DND-41 (cell line): ENCODE data around the gene KCNK3.

Experiments used
- ATAC-seq: fragments of 200-7000 bp; cut with Tn5 transposase; 3 replicates; pipeline ENCODE4 v1.9.1; 2021; ENCODE audit warnings: low read depth; ENCODE audit not compliant: insufficient read depth
- DNase-seq: peaks from one replicate; pipeline ENCODE4 v3.0.0-alpha.2; 2020
- H2AFZ ChIP-seq: 2 replicates; pipeline ENCODE4 v1.6.0; 2012; ENCODE audit warnings: low read depth, low read length
- H3K27ac ChIP-seq: 2 replicates; pipeline ENCODE4 v1.5.1; 2012; ENCODE audit warnings: low read length, inconsistent platforms
- H3K27me3 ChIP-seq: fragments of 200-600 bp; sonication (generic); 2 replicates; pipeline ENCODE4 v1.6.0; 2012; ENCODE audit warnings: low read length, mild to moderate bottlenecking, inconsistent platforms; ENCODE audit not compliant: insufficient read depth, poor library complexity
- H3K36me3 ChIP-seq: 2 replicates; pipeline ENCODE4 v1.5.1; 2012; ENCODE audit warnings: low read length, inconsistent platforms; ENCODE audit not compliant: insufficient read depth
- H3K4me1 ChIP-seq: 2 replicates; pipeline ENCODE4 v1.5.1; 2012; ENCODE audit warnings: mild to moderate bottlenecking, low read length; ENCODE audit not compliant: insufficient read depth
- H3K4me2 ChIP-seq: 2 replicates; pipeline ENCODE4 v1.6.0; 2012; ENCODE audit warnings: mild to moderate bottlenecking, moderate library complexity, low read length, inconsistent platforms; ENCODE audit not compliant: insufficient read depth
- H3K4me3 ChIP-seq, 2 experiments: fragments of 200-600 bp in 1 of 2; shearing (Covaris generic) in 1 of 2; 2 replicates each; pipeline ENCODE4 v1.5.1; 2012 to 2016; ENCODE audit warnings: inconsistent platforms in 2 of 2, low read length in 2 of 2, mild to moderate bottlenecking in 2 of 2, low read depth in 1 of 2, moderate library complexity in 1 of 2
- H3K79me2 ChIP-seq: 2 replicates; pipeline ENCODE4 v1.6.0; 2012; ENCODE audit warnings: low read length, inconsistent platforms; ENCODE audit not compliant: insufficient read depth
- H3K9ac ChIP-seq: 2 replicates; pipeline ENCODE4 v1.6.0; 2012; ENCODE audit warnings: low read depth, mild to moderate bottlenecking, inconsistent platforms, low read length, moderate library complexity
- H3K9me3 ChIP-seq: 2 replicates; pipeline ENCODE4 v1.5.1; 2012; ENCODE audit warnings: low read length, moderate library complexity, mild to moderate bottlenecking, inconsistent platforms; ENCODE audit not compliant: insufficient read depth, severe bottlenecking
- H4K20me1 ChIP-seq: 2 replicates; pipeline ENCODE4 v1.6.0; 2012; ENCODE audit warnings: low read length; ENCODE audit not compliant: insufficient read depth
- CTCF ChIP-seq: IDR thresholded peaks from 2 replicates; pipeline ENCODE4 v1.5.1; 2012; ENCODE audit warnings: borderline replicate concordance, low read length, moderate library complexity, mild to moderate bottlenecking; ENCODE audit not compliant: poor library complexity, severe bottlenecking; ENCODE audit errors: extremely low read depth
- EZH2 ChIP-seq: IDR thresholded peaks from 3 replicates; pipeline ENCODE4 v1.6.1; 2012; ENCODE audit warnings: borderline replicate concordance, low read depth, mild to moderate bottlenecking, moderate library complexity, low read length, inconsistent platforms; ENCODE audit not compliant: severe bottlenecking

KCNK3 gene

GRCh38 chr2:26649322-26649721, 43.2 kb upstream of the KCNK3 start:
- peaks cover 17% of the 10 kb centered on the region for H3K27me3 ChIP-seq
- no peak overlapping the region for H2AFZ ChIP-seq
- no peaks in the 10 kb centered on the region for H3K79me2 ChIP-seq
- no peak for TF ChIP-seq EZH2
- TF ChIP-seq CTCF = no peak
- no peak overlapping the region for H3K4me2 ChIP-seq
- H4K20me1 ChIP-seq = no peaks in the 10 kb centered on the region; the same call in 1 of the 2 replicates
- no peak for ATAC-seq
- H3K36me3 ChIP-seq = no peaks in the 10 kb centered on the region
- DNase-seq = no peak
- no peak overlapping the region for H3K27ac ChIP-seq
- H3K9me3 ChIP-seq = no peaks in the 10 kb centered on the region
- no peak overlapping the region for H3K4me3 ChIP-seq
- no peak overlapping the region for H3K9ac ChIP-seq
- H3K4me1 ChIP-seq = no peaks in the 10 kb centered on the region

GRCh38 chr2:26649992-26650712, 42.4 kb upstream of the KCNK3 start:
- ATAC-seq = no peak
- Histone ChIP-seq H3K9me3 (no peaks in the 10 kb centered on the region), H3K27me3 (peaks cover 13% of the 10 kb centered on the region), H4K20me1 (no peaks in the 10 kb centered on the region), H3K27ac (no peak overlapping the region), H3K79me2 (no peaks in the 10 kb centered on the region), H3K4me1 (no peaks in the 10 kb centered on the region), H2AFZ (no peak overlapping the region), H3K9ac (no peak overlapping the region), H3K4me2 (no peak overlapping the region), H3K36me3 (no peaks in the 10 kb centered on the region), H3K4me3 (no peak overlapping the region)
- TF ChIP-seq CTCF (no peak), EZH2 (no peak)
- DNase-seq = no peak

GRCh38 chr2:26650713-26651469, 41.6 kb upstream of the KCNK3 start:
- Histone ChIP-seq H3K9ac (no peak overlapping the region), H3K4me3 (no peak overlapping the region), H3K4me1 (no peaks in the 10 kb centered on the region), H3K27me3 (peaks cover 11% of the 10 kb centered on the region), H3K27ac (no peak overlapping the region), H3K9me3 (no peaks in the 10 kb centered on the region), H3K36me3 (no peaks in the 10 kb centered on the region), H2AFZ (no peak overlapping the region), H3K4me2 (no peak overlapping the region), H3K79me2 (no peaks in the 10 kb centered on the region), H4K20me1 (no peaks in the 10 kb centered on the region)
- ATAC-seq (no peak), DNase-seq (no peak)
- TF ChIP-seq EZH2 (no peak), CTCF (no peak)
